Measurements from ENCODE around the gene POFUT2.

DNA sequence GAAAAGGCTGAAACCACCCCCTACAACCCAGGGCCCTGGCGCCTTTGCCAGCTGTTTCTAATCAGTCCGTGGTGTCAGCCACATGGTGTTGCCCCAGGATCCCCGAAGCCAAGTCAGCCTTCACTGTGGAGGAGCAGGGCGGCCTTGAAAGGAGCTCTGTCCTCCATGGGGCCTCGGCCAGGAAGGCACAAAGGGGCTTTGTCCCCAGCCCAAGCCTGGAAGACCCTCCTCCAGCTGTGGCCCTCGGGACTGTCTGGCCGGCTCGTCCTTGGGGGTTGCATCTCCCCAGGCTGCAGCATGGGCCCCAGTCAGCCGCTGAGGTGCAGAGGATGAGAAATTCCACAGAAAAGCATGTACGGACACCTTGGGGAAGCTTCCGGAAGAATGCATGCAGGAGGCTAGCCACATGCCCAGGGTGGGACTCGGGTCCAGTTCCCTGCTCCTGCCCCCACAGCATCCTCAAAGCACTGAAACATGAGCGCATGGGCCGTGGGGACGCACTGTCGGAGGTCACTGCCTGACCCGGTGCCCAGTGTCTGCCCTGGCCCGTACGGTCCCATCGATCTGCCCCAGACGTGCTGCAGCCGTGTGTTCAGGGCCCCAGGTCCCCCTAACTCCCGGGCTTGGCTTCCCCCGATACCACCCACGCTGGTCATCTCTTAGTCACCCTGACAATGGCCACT, 38.6 kb upstream of the POFUT2 start:
- TF ChIP-seq, protein P1, sequence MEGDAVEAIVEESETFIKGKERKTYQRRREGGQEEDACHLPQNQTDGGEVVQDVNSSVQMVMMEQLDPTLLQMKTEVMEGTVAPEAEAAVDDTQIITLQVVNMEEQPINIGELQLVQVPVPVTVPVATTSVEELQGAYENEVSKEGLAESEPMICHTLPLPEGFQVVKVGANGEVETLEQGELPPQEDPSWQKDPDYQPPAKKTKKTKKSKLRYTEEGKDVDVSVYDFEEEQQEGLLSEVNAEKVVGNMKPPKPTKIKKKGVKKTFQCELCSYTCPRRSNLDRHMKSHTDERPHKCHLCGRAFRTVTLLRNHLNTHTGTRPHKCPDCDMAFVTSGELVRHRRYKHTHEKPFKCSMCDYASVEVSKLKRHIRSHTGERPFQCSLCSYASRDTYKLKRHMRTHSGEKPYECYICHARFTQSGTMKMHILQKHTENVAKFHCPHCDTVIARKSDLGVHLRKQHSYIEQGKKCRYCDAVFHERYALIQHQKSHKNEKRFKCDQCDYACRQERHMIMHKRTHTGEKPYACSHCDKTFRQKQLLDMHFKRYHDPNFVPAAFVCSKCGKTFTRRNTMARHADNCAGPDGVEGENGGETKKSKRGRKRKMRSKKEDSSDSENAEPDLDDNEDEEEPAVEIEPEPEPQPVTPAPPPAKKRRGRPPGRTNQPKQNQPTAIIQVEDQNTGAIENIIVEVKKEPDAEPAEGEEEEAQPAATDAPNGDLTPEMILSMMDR (IDR thresholded peaks at IDR 0.05) = no peak
- TF ChIP-seq POLR2A (IDR thresholded peaks at IDR 0.05) = no peak
